Naive thymus-derived CD4-positive, alpha-beta T cell (primary cell): Measurements from ENCODE around the gene CFAP251. TPM values are rescaled to one million over a fixed set of nuclear protein-coding genes. Genes with fewer than 3 reads are reported as not detected.

Source experiments
- ATAC-seq: fragments of 150-1000 bp; cut with Tn5 transposase; 2 replicates; pipeline ENCODE4 v1.10.0; 2021; ENCODE audit warnings: mild to moderate bottlenecking, moderate library complexity
- CTCF ChIA-PET: fragments of 350-600 bp; sonication (Branson Sonifier 250); formaldehyde crosslinking; loops from one replicate; lab custom pipeline; 2021; ENCODE audit warnings: antibody characterized with exemption; lab: Charles Lee
- POLR2A ChIA-PET: fragments of 350-600 bp; sonication (Branson Sonifier 250); formaldehyde crosslinking; loops from one replicate; lab custom pipeline; 2021; ENCODE audit warnings: antibody characterized with exemption, inconsistent platforms; lab: Charles Lee
- DNase-seq, 9 donors: peaks; one replicate each; pipeline versions ENCODE4 v3.0.0 to v3.0.0-alpha.2; 2020 to 2022; ENCODE audit warnings: mixed read lengths in 1 of 9
- H3K27ac ChIP-seq: one replicate; pipeline ENCODE4 v1.7.0; 2013; ENCODE audit warnings: mild to moderate bottlenecking, low read depth, low read length, moderate library complexity
- H3K27me3 ChIP-seq, 2 donors: one replicate each; pipeline ENCODE4 v1.7.0; 2013; ENCODE audit warnings: low read length in 2 of 2, mild to moderate bottlenecking in 2 of 2, moderate library complexity in 2 of 2; ENCODE audit not compliant: control insufficient read depth in 2 of 2, insufficient read depth in 2 of 2
- H3K36me3 ChIP-seq, 3 experiments: 1 replicate in 2 of 3; 2 replicates in 1 of 3; pipeline ENCODE4 v1.7.0; 2013; ENCODE audit warnings: low read length in 3 of 3, mild to moderate bottlenecking in 3 of 3, moderate library complexity in 1 of 3; ENCODE audit not compliant: insufficient read depth in 3 of 3, control insufficient read depth in 2 of 3
- H3K4me1 ChIP-seq, 2 donors: one replicate each; pipeline ENCODE4 v1.7.0; 2013; ENCODE audit warnings: low read length in 2 of 2, mild to moderate bottlenecking in 2 of 2, moderate library complexity in 1 of 2; ENCODE audit not compliant: control insufficient read depth in 2 of 2, insufficient read depth in 2 of 2
- H3K4me3 ChIP-seq: 2 replicates; pipeline ENCODE4 v1.7.0; 2013; ENCODE audit warnings: mild to moderate bottlenecking, low read length
- H3K9me3 ChIP-seq, 3 experiments: 1 replicate in 2 of 3; 2 replicates in 1 of 3; pipeline ENCODE4 v1.7.0; 2013; ENCODE audit warnings: low read length in 3 of 3; ENCODE audit not compliant: control insufficient read depth in 2 of 3
- H3K27ac Mint-ChIP-seq, 9 donors: one replicate each; pipeline ENCODE4 v1.8.0; 2020 to 2022; ENCODE audit warnings: mixed read lengths in 9 of 9, mild to moderate bottlenecking in 8 of 9, moderate library complexity in 5 of 9, inconsistent platforms in 2 of 9
- H3K27me3 Mint-ChIP-seq, 5 donors: one replicate each; pipeline ENCODE4 v1.8.0; 2021 to 2022; ENCODE audit warnings: mixed read lengths in 5 of 5, mild to moderate bottlenecking in 1 of 5
- H3K36me3 Mint-ChIP-seq, 5 donors: one replicate each; pipeline ENCODE4 v1.8.0; 2020 to 2022; ENCODE audit warnings: mixed read lengths in 5 of 5, mild to moderate bottlenecking in 3 of 5, inconsistent platforms in 1 of 5
- H3K4me1 Mint-ChIP-seq, 7 donors: one replicate each; pipeline ENCODE4 v1.8.0; 2020 to 2022; ENCODE audit warnings: mixed read lengths in 7 of 7, mild to moderate bottlenecking in 3 of 7, inconsistent platforms in 1 of 7
- H3K4me3 Mint-ChIP-seq, 10 donors: one replicate each; pipeline ENCODE4 v1.8.0; 2020 to 2022; ENCODE audit warnings: mild to moderate bottlenecking in 10 of 10, mixed read lengths in 10 of 10, moderate library complexity in 6 of 10, inconsistent platforms in 2 of 10
- H3K9me3 Mint-ChIP-seq, 11 donors: one replicate each; pipeline ENCODE4 v1.8.0; 2020 to 2022; ENCODE audit warnings: mixed read lengths in 11 of 11, mild to moderate bottlenecking in 4 of 11, inconsistent platforms in 1 of 11, moderate library complexity in 1 of 11
- intact Hi-C, 2 donors: fragments of 100-400 bp; cut with micrococcal nuclease; formaldehyde crosslinking; loops; one replicate each; pipeline ENCODE4 v1.15.1; 2023
- polyA plus RNA-seq, 2 donors: library from polyadenylated mRNA; unstranded; fragments of 300-500 nt; fragmentation: Illumina TruSeq; gene quantifications; one replicate each; pipeline ENCODE4 v1.2.3, GENCODE V29; 2021
- total RNA-seq, 6 experiments: library from RNA in 5 of 6; stranded (reverse) in 5 of 6; gene quantifications; 1 replicate in 5 of 6; 2 replicates in 1 of 6; pipeline ENCODE4 v1.2.3 and lab custom pipeline; 2021 to 2026

CFAP251 gene
- total and polyA plus RNA-seq, 7 experiments from 2014 or later, result 0.38 to 1.5 (median 0.88) TPM; not detected in 2

DNA sequence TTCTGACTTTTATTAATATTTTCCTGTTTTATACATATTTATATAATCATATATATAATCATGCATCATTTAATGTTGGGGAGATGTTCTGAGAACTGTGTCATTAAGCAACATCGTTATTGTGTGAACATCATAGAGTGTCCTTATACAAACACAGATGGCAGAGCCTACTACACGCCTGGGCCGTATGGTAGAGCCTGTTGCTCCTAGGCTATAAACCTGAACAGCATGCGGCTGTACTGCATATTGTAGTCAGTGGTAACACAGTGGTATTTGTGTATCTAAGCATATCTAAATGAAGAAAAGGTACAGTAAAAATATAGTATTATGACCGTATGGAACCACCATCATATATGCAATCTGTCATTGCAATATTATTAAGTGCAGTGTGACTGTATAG, 58.6 kb downstream of the CFAP251 start:
- H3K4me1 Mint-ChIP-seq, result peaks cover 0 to 5% (median 0%) of the 10 kb centered on the region in 7 donors
- peaks cover 0 to 25% (median 6%) of the 10 kb centered on the region in 11 donors for H3K9me3 Mint-ChIP-seq
- peaks cover 0 to 3% (median 0%) of the 10 kb centered on the region in 5 donors for H3K27me3 Mint-ChIP-seq
- ChIA-PET CTCF (interaction anchor here (0.7 kb wide), 1 partner anchor 10 kb away, joined by 3 read pairs; no protein-coding TSS in a partner anchor), POLR2A (no interaction called here)
- DNase-seq (no peak), ATAC-seq (no peak)
- H3K4me3 Mint-ChIP-seq, result no peak overlapping the region
- intact Hi-C loops, result no loop called here
- no peaks in the 10 kb centered on the region for H3K27me3 ChIP-seq
- H3K9me3 ChIP-seq, result no peaks in the 10 kb centered on the region
- no peak overlapping the region for H3K4me3 ChIP-seq
- no peaks in the 10 kb centered on the region for H3K4me1 ChIP-seq
- peaks cover 3 to 7% (median 4%) of the 10 kb centered on the region in 5 donors for H3K36me3 Mint-ChIP-seq
- no peaks in the 10 kb centered on the region for H3K36me3 ChIP-seq
- H3K27ac ChIP-seq, result no peak overlapping the region
- H3K27ac Mint-ChIP-seq, result no peak overlapping the region

DNA sequence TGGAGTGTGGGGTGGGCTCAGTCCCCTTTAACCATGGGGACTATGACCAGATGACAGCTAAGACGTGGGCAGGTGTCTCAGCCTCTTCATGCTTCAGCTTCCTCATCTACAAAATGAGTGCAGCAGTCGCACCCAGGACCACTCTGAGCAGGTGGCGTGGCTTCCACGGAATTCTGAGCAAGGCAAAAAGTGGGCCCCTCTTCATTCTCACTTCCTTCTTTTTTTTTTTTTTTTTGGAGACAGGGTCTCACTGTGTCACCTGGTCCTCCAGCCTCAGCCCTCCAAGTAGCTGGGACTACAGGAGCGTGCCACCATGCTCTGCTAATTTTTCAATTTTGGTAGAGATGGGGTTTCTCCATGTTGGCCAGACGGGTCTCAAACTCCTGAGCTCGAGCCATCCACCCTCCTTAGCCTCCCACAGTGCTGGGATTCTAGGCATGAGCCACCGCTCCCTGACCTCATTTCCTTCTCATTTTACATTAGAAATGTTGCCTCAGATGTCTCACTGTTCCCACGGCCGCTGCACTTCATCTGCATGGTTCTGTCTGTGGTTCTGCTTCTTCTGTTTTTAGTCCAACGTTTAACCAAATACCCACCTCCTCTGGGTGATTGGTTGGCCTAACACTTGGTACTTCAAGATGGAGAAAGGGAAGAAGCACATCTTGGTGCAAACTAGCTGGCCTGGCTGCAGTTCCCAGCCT, 61.9 kb downstream of the CFAP251 start:
- CTCF ChIA-PET, result no interaction called here
- no peak for DNase-seq

DNA sequence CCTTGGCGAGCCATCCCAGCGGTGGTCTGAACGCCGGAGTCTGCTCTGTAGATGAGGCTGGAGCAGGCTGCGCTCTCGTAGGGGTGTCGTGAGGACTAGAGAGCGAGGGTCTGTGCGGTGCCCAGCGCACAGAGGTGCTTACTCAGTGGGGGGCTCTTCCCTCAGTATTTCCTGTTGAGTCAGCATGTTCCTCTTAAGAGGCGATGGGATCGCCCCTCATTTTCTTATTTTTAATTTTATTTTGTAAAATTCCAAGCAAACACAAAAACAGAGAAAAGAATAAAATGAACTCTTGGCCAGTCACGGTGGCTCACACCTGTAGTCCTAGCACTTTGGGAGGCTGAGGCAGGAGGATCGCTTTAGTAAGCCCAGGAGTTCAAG, 62.5 kb downstream of the CFAP251 start:
- Histone ChIP-seq H3K36me3 (no peaks in the 10 kb centered on the region), H3K4me1 (no peaks in the 10 kb centered on the region), H3K4me3 (no peak overlapping the region), H3K9me3 (no peaks in the 10 kb centered on the region), H3K27me3 (no peaks in the 10 kb centered on the region), H3K27ac (no peak overlapping the region)
- POLR2A ChIA-PET, result no interaction called here
- Mint-ChIP-seq H3K9me3 (no peaks in the 10 kb centered on the region), H3K4me3 (no peak overlapping the region), H3K27ac (no peak overlapping the region), H3K4me1 (peaks cover 0 to 8% (median 6%) of the 10 kb centered on the region in 7 donors), H3K27me3 (no peaks in the 10 kb centered on the region), H3K36me3 (no peaks in the 10 kb centered on the region)
- intact Hi-C loops, result no loop called here
- no peak for DNase-seq
- ATAC-seq, result no peak
- CTCF ChIA-PET, result no interaction called here

More for the DNA sequence above, 61.9 kb downstream of the CFAP251 start:
- POLR2A ChIA-PET, result no interaction called here
- no peaks in the 10 kb centered on the region for H3K36me3 Mint-ChIP-seq
- no peaks in the 10 kb centered on the region for H3K27me3 ChIP-seq
- intact Hi-C loops, result no loop called here
- H3K27ac Mint-ChIP-seq, result no peak overlapping the region
- H3K4me1 Mint-ChIP-seq, result peaks cover 3 to 8% (median 6%) of the 10 kb centered on the region in 7 donors
- no peak overlapping the region for H3K4me3 ChIP-seq
- H3K27me3 Mint-ChIP-seq, result peaks cover 0 to 1% (median 0%) of the 10 kb centered on the region in 5 donors
- H3K36me3 ChIP-seq, result no peaks in the 10 kb centered on the region
- H3K4me1 ChIP-seq, result no peaks in the 10 kb centered on the region
- peak; percentile 82 for ATAC-seq
- no peaks in the 10 kb centered on the region for H3K9me3 ChIP-seq
- no peak overlapping the region for H3K27ac ChIP-seq
- H3K9me3 Mint-ChIP-seq, result no peaks in the 10 kb centered on the region
- H3K4me3 Mint-ChIP-seq, result no peak overlapping the region

DNA sequence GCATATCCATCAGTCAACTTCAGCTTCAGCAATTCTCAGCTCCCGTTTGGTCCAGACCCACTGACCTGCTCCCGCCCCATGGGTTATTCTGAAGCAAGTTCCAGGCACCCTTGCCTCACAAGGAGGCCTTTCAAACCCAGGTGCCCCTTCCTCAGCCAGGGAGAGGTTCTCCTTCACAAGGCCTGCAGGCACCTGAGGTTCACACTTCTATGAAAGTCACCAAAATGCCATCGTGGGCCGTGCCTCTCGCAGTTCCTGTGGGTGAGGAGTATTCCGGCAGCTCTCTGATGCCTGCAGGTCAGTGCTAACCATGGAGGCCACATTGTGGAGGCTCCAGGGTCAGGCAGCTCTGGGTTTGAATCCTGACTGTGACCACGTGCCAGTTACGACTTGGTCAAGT, 63.1 kb downstream of the CFAP251 start:
- Mint-ChIP-seq H3K27me3 (no peaks in the 10 kb centered on the region), H3K4me1 (peaks cover 0 to 8% (median 6%) of the 10 kb centered on the region in 7 donors), H3K4me3 (no peak overlapping the region), H3K9me3 (no peaks in the 10 kb centered on the region), H3K27ac (no peak overlapping the region), H3K36me3 (no peaks in the 10 kb centered on the region)
- H3K27ac ChIP-seq, result no peak overlapping the region
- H3K36me3 ChIP-seq, result no peaks in the 10 kb centered on the region
- no peaks in the 10 kb centered on the region for H3K9me3 ChIP-seq
- no peak overlapping the region for H3K4me3 ChIP-seq
- H3K4me1 ChIP-seq, result no peaks in the 10 kb centered on the region
- ATAC-seq (no peak), DNase-seq (no peak)
- ChIA-PET POLR2A (no interaction called here), CTCF (no interaction called here)
- intact Hi-C loops, result no loop called here
- no peaks in the 10 kb centered on the region for H3K27me3 ChIP-seq

DNA sequence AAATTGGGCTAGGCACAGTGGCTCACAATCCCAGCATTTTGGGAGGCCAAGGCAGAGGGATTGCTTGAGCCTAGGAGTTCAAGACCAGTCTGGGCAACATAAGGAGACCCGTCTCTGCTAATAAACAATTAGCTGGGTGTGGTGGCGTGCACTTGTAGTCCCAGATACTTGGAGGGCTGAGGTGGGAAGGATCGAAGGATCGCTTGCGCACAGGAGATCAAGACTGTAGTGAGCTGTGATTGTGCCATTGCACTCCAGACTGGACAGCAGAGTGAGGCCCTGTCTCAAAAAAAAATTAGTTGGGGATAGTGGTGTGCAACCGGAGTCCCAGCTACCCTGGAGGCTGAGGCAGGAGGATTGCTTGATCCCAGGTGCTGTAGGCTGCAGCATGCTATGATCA, 64.6 kb downstream of the CFAP251 start:
- no peaks in the 10 kb centered on the region for H3K36me3 Mint-ChIP-seq
- Histone ChIP-seq H3K27me3 (no peaks in the 10 kb centered on the region), H3K4me1 (no peaks in the 10 kb centered on the region), H3K4me3 (no peak overlapping the region), H3K36me3 (no peaks in the 10 kb centered on the region), H3K27ac (no peak overlapping the region), H3K9me3 (no peaks in the 10 kb centered on the region)
- no peak overlapping the region for H3K4me3 Mint-ChIP-seq
- H3K27me3 Mint-ChIP-seq, result no peaks in the 10 kb centered on the region
- peaks cover 0 to 8% (median 6%) of the 10 kb centered on the region in 7 donors for H3K4me1 Mint-ChIP-seq
- POLR2A ChIA-PET, result no interaction called here
- H3K27ac Mint-ChIP-seq, result peak overlapping the region in 1 of 9 donors; percentile 25
- no peaks in the 10 kb centered on the region for H3K9me3 Mint-ChIP-seq
- intact Hi-C loops, result no loop called here
- CTCF ChIA-PET, result no interaction called here
- DNase-seq (no peak), ATAC-seq (no peak)

DNA sequence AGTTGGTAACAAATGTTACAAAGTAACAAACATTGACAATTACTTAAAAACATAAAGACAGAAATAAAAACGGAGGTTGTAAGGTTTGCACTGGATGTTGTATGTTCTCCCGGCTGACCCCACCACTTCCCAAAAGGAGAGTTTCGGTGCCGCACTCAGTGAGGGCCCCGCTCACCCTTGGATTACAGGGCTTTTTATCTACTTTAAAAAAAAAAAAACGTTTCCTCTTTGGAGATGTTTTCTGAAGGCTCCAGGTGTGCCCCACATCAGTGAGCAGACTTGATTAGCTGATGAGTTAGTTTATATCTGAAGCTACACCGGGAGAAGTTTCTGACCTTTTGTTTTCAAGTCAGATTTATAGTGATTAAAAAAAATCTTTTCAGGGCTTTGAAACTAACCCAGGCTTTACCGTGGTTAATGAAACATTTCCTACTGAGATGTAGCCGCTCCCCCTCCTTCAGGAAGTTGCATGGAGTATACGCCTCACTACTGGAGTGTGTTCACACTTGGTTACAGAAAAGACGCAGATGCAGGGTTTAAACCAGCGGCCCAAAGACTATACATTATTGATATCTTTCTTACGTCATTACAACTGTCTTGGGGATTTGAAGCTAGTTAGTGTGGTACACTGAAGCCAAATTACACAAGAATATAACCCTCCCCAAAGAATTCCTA, 65.3 kb downstream of the CFAP251 start:
- no peaks in the 10 kb centered on the region for H3K4me1 ChIP-seq
- ChIA-PET CTCF (no interaction called here), POLR2A (no interaction called here)
- H3K36me3 ChIP-seq, result no peaks in the 10 kb centered on the region
- peak; percentile 41 for ATAC-seq
- no peak overlapping the region for H3K4me3 ChIP-seq
- Mint-ChIP-seq H3K9me3 (no peaks in the 10 kb centered on the region), H3K4me3 (no peak overlapping the region), H3K27ac (peak overlapping the region in 1 of 9 donors; percentile 55), H3K36me3 (no peaks in the 10 kb centered on the region), H3K4me1 (peaks cover 0 to 8% (median 6%) of the 10 kb centered on the region in 7 donors), H3K27me3 (no peaks in the 10 kb centered on the region)
- no peaks in the 10 kb centered on the region for H3K27me3 ChIP-seq
- intact Hi-C loops, result no loop called here
- no peaks in the 10 kb centered on the region for H3K9me3 ChIP-seq
- no peak overlapping the region for H3K27ac ChIP-seq
- no peak for DNase-seq
